GM23338 (cell line): Measurements from ENCODE around the gene STXBP5L. TPM values are rescaled to one million over a fixed set of nuclear protein-coding genes. Genes with fewer than 3 reads are reported as not detected.
A peak's percentile ranks its signal among the peaks of the same experiment; 100 is the strongest.

Experiments
- ATAC-seq: fragments of 200-7000 bp; cut with Tn5 transposase; 3 replicates; pipeline ENCODE4 v1.9.1; 2020
- DNase-seq: peaks from one replicate; pipeline ENCODE4 v3.0.0-alpha.2; 2015; ENCODE audit warnings: low spot score
- H2AFZ ChIP-seq: fragments of 200-600 bp; sonication (generic); 2 replicates; pipeline ENCODE4 v1.8.0; 2016; ENCODE audit warnings: antibody characterized with exemption, mild to moderate bottlenecking, moderate library complexity
- H3F3A ChIP-seq: fragments of 200-600 bp; sonication (generic); replicated peaks from 2 replicates; pipeline ENCODE4 v1.8.0; 2017; ENCODE audit warnings: antibody characterized with exemption, mixed run types, low read depth
- H3K27ac ChIP-seq: fragments of 200-600 bp; sonication (generic); 2 replicates; pipeline ENCODE4 v1.6.1; 2016; ENCODE audit warnings: low read depth
- H3K27me3 ChIP-seq: fragments of 200-600 bp; sonication (generic); 2 replicates; pipeline ENCODE4 v1.8.0; 2016; ENCODE audit warnings: mild to moderate bottlenecking, mixed run types, moderate library complexity; ENCODE audit not compliant: insufficient read depth
- H3K36me3 ChIP-seq: fragments of 200-600 bp; sonication (generic); 2 replicates; pipeline ENCODE4 v1.8.0; 2016; ENCODE audit warnings: mild to moderate bottlenecking; ENCODE audit not compliant: insufficient read depth
- H3K4me1 ChIP-seq: fragments of 200-600 bp; sonication (generic); 2 replicates; pipeline ENCODE4 v1.8.0; 2016; ENCODE audit warnings: mild to moderate bottlenecking, moderate library complexity; ENCODE audit not compliant: insufficient read depth
- H3K4me2 ChIP-seq: fragments of 200-600 bp; sonication (generic); 2 replicates; pipeline ENCODE4 v1.7.1; 2017; ENCODE audit warnings: mixed run types
- H3K4me3 ChIP-seq: fragments of 200-600 bp; sonication (generic); 2 replicates; pipeline ENCODE4 v1.6.1; 2016; ENCODE audit warnings: mixed run types
- H3K79me2 ChIP-seq: fragments of 200-600 bp; sonication (generic); replicated peaks from 2 replicates; pipeline ENCODE4 v1.8.0; 2017; ENCODE audit warnings: mild to moderate bottlenecking; ENCODE audit not compliant: insufficient read depth
- H3K9me2 ChIP-seq: fragments of 200-600 bp; sonication (generic); 2 replicates; pipeline ENCODE4 v1.8.0; 2017; ENCODE audit not compliant: insufficient read depth
- H4K20me1 ChIP-seq: fragments of 200-600 bp; sonication (generic); replicated peaks from 2 replicates; pipeline ENCODE4 v1.8.0; 2017; ENCODE audit warnings: mild to moderate bottlenecking; ENCODE audit not compliant: insufficient read depth
- H3K27ac Mint-ChIP-seq: 2 replicates; pipeline ENCODE4 v1.8.0; 2020; ENCODE audit warnings: inconsistent platforms, mild to moderate bottlenecking, moderate library complexity, mixed read lengths
- H3K27me3 Mint-ChIP-seq: 3 replicates; pipeline ENCODE4 v1.8.0; 2022; ENCODE audit warnings: low read depth, mild to moderate bottlenecking, moderate library complexity, mixed read lengths, inconsistent platforms; ENCODE audit not compliant: insufficient read depth, poor library complexity
- H3K36me3 Mint-ChIP-seq: 3 replicates; pipeline ENCODE4 v1.8.0; 2021; ENCODE audit warnings: low read depth, mild to moderate bottlenecking, inconsistent platforms, moderate library complexity, mixed read lengths
- H3K4me1 Mint-ChIP-seq: 3 replicates; pipeline ENCODE4 v1.8.0; 2020; ENCODE audit warnings: mild to moderate bottlenecking, inconsistent platforms, mixed read lengths
- H3K4me3 Mint-ChIP-seq: 3 replicates; pipeline ENCODE4 v1.8.0; 2021; ENCODE audit warnings: moderate library complexity, mild to moderate bottlenecking, inconsistent platforms, mixed read lengths
- H3K9me3 Mint-ChIP-seq: 3 replicates; pipeline ENCODE4 v1.8.0; 2020; ENCODE audit warnings: moderate library complexity, mild to moderate bottlenecking, inconsistent platforms, mixed read lengths
- CREB1 ChIP-seq: fragments of 250-450 bp; sonication (Bioruptor Pico); IDR thresholded peaks from 2 replicates; pipeline ENCODE4 v1.5.0; 2020; ENCODE audit warnings: low read depth, mild to moderate bottlenecking, moderate library complexity
- CTCF ChIP-seq, 2 experiments: fragments of 200-600 bp in 1 of 2; sonication (generic) in 1 of 2; conservative IDR thresholded peaks; 2 replicates each; pipeline versions ENCODE4 v1.5.1 to v1.6.1; 2016 to 2017; ENCODE audit warnings: antibody characterized with exemption in 2 of 2, low read depth in 2 of 2, mild to moderate bottlenecking in 2 of 2, moderate library complexity in 1 of 2
- EZH2 ChIP-seq: fragments of 200-600 bp; sonication (generic); IDR thresholded peaks from one replicate; pipeline ENCODE4 v1.8.0; 2017; ENCODE audit warnings: antibody characterized with exemption, mild to moderate bottlenecking, low read depth; ENCODE audit not compliant: unreplicated experiment
- EZH2phosphoT487 ChIP-seq: fragments of 200-600 bp; sonication (generic); IDR thresholded peaks from one replicate; pipeline ENCODE4 v1.8.1; 2018; ENCODE audit warnings: antibody characterized with exemption; ENCODE audit not compliant: unreplicated experiment
- JUNB ChIP-seq: IDR thresholded peaks from one replicate; pipeline ENCODE4 v1.6.1; 2016; ENCODE audit warnings: antibody characterized with exemption; ENCODE audit not compliant: unreplicated experiment
- NANOG ChIP-seq: IDR thresholded peaks from 2 replicates; pipeline ENCODE4 v1.6.1; 2016; ENCODE audit warnings: antibody characterized with exemption, borderline replicate concordance
- POLR2AphosphoS5 ChIP-seq: IDR thresholded peaks from 2 replicates; pipeline ENCODE4 v1.6.1; 2016; ENCODE audit warnings: antibody characterized with exemption, low read depth
- REST ChIP-seq: IDR thresholded peaks from one replicate; pipeline ENCODE4 v1.6.1; 2018; ENCODE audit warnings: antibody characterized with exemption; ENCODE audit not compliant: unreplicated experiment
- STAT1 ChIP-seq: IDR thresholded peaks from one replicate; pipeline ENCODE4 v1.6.1; 2016; ENCODE audit warnings: antibody characterized with exemption; ENCODE audit not compliant: unreplicated experiment
- ZNF114 ChIP-seq: fragments of 250-450 bp; sonication (Bioruptor Pico); IDR thresholded peaks from 2 replicates; pipeline ENCODE4 v1.5.0; 2020; ENCODE audit warnings: mild to moderate bottlenecking, moderate library complexity
- ZNF331 ChIP-seq: fragments of 250-450 bp; sonication (Bioruptor Pico); IDR thresholded peaks from 2 replicates; pipeline ENCODE4 v1.5.0; 2020; ENCODE audit warnings: low read depth, mild to moderate bottlenecking, moderate library complexity
- polyA plus RNA-seq: library from polyadenylated mRNA; unstranded; fragments of >200 nt; fragmentation: Nextera tagmentation; extraction: Ambion mirVana; gene quantifications from 2 replicates; pipeline ENCODE4 v1.2.1, GENCODE V29; 2016
- total RNA-seq: library from RNA; depleted of rRNA; stranded (reverse); fragments of >200 nt; shearing (Covaris generic); gene quantifications from 2 replicates; pipeline ENCODE4 v1.2.3, GENCODE V29; 2014

The STXBP5L gene
- total and polyA plus RNA-seq, 2 experiments from 2014 or later, result 4.2 to 6.0 TPM

GRCh38 chr3:120983841-120984240 is 75.8 kb downstream of the STXBP5L start:
- no peaks in the 10 kb centered on the region for H3K4me1 ChIP-seq
- no peaks in the 10 kb centered on the region for H3F3A ChIP-seq
- H3K27me3 ChIP-seq, result no peaks in the 10 kb centered on the region
- no peak overlapping the region for H2AFZ ChIP-seq
- no peaks in the 10 kb centered on the region for H3K36me3 ChIP-seq
- no peak for TF ChIP-seq CREB1 (CRISPR knock-in tag)
- no peak for TF ChIP-seq EZH2
- TF ChIP-seq JUNB, result no peak
- TF ChIP-seq NANOG, result 0 out of 2 replicates have a peak, but pooled peaks have one; percentile 8
- TF ChIP-seq REST, result no peak
- no peak for TF ChIP-seq CTCF (conservative IDR thresholded peaks at IDR 0.05; ENCODE audit: low read depth in 2 of 2)
- peak; percentile 39 for DNase-seq
- H3K9me3 Mint-ChIP-seq, result peaks cover 25% of the 10 kb centered on the region
- H3K27ac Mint-ChIP-seq, result peak overlapping the region; percentile 41
- no peaks in the 10 kb centered on the region for H3K27me3 Mint-ChIP-seq
- H3K4me3 ChIP-seq, result no peak overlapping the region
- H3K9me2 ChIP-seq, result no peaks in the 10 kb centered on the region
- H3K4me1 Mint-ChIP-seq, result peaks cover 13% of the 10 kb centered on the region
- peak; percentile 82 for ATAC-seq
- H3K4me2 ChIP-seq, result no peak overlapping the region
- no peaks in the 10 kb centered on the region for H3K79me2 ChIP-seq
- peak overlapping the region; percentile 14; the same call in 1 of the 2 replicates for H3K27ac ChIP-seq
- H3K36me3 Mint-ChIP-seq, result peaks cover 40% of the 10 kb centered on the region
- no peaks in the 10 kb centered on the region for H4K20me1 ChIP-seq
- no peak overlapping the region for H3K4me3 Mint-ChIP-seq

- peaks cover 35% of the 10 kb centered on the region for H3K36me3 Mint-ChIP-seq
- Histone ChIP-seq H4K20me1 (no peaks in the 10 kb centered on the region), H3K4me3 (no peak overlapping the region), H3K36me3 (no peaks in the 10 kb centered on the region), H3K27me3 (no peaks in the 10 kb centered on the region), H3K9me2 (no peaks in the 10 kb centered on the region), H3K27ac (no peak overlapping the region), H3K4me2 (no peak overlapping the region), H3F3A (no peaks in the 10 kb centered on the region), H3K4me1 (no peaks in the 10 kb centered on the region), H3K79me2 (no peaks in the 10 kb centered on the region), H2AFZ (no peak overlapping the region)
- H3K27ac Mint-ChIP-seq, result no peak overlapping the region
- ATAC-seq (no peak), DNase-seq (no peak)
- H3K27me3 Mint-ChIP-seq, result no peaks in the 10 kb centered on the region
- H3K4me1 Mint-ChIP-seq, result peaks cover 13% of the 10 kb centered on the region
- peaks cover 20% of the 10 kb centered on the region for H3K9me3 Mint-ChIP-seq
- H3K4me3 Mint-ChIP-seq, result no peak overlapping the region
- no peak for TF ChIP-seq EZH2phosphoT487
- no peak for TF ChIP-seq CTCF (conservative IDR thresholded peaks at IDR 0.05; ENCODE audit: low read depth in 2 of 2)
- TF ChIP-seq ZNF331 (CRISPR knock-in tag), result no peak
- TF ChIP-seq POLR2AphosphoS5, result no peak
- no peak for TF ChIP-seq REST
- TF ChIP-seq STAT1, result no peak
- no peak for TF ChIP-seq NANOG
- TF ChIP-seq CREB1 (CRISPR knock-in tag), result no peak
- TF ChIP-seq ZNF114 (CRISPR knock-in tag), result no peak
These were observed 77.2 kb downstream of the STXBP5L start for GRCh38 chr3:120985242-120985641.
